Tibial artery (tissue), 4 donors: ENCODE measurements around the gene MPO.
A peak's percentile ranks its signal among the peaks of the same experiment; 100 is the strongest.

Experiments
- DNase-seq, 2 donors: peaks; one replicate each; pipeline ENCODE4 v3.0.0-alpha.2; 2019
- H3K27ac ChIP-seq, 2 donors: fragments of 200-600 bp; sonication (generic) in 1 of 2; 1 replicate in 1 of 2; 2 replicates in 1 of 2; pipeline ENCODE4 v1.5.1; 2018 to 2019; ENCODE audit warnings: mild to moderate bottlenecking in 1 of 2
- H3K27me3 ChIP-seq, 2 donors: fragments of 200-600 bp; sonication (generic) in 1 of 2; one replicate each; pipeline versions ENCODE4 v1.5.1 to v1.6.0; 2016 to 2019
- H3K36me3 ChIP-seq, 3 donors: fragments of 200-600 bp; sonication (generic) in 2 of 3; one replicate each; pipeline ENCODE4 v1.5.1; 2016 to 2019; ENCODE audit warnings: mild to moderate bottlenecking in 2 of 3
- H3K4me1 ChIP-seq, 4 donors: fragments of 200-600 bp; sonication (generic) in 2 of 4; 1 replicate in 3 of 4; 2 replicates in 1 of 4; pipeline ENCODE4 v1.5.1; 2016 to 2019
- H3K4me3 ChIP-seq, 2 donors: fragments of 200-600 bp; sonication (generic) in 1 of 2; 1 replicate in 1 of 2; 2 replicates in 1 of 2; pipeline ENCODE4 v1.5.1; 2018 to 2019; ENCODE audit warnings: mild to moderate bottlenecking in 2 of 2
- H3K9me3 ChIP-seq, 3 donors: fragments of 200-600 bp; sonication (generic) in 1 of 3; one replicate each; pipeline ENCODE4 v1.5.1; 2016 to 2019
- CTCF ChIP-seq, 2 experiments: fragments of 200-600 bp in 1 of 2; fragments of 450-650 bp in 1 of 2; IDR thresholded peaks; one replicate each; pipeline ENCODE4 v1.5.1; 2017 to 2019; ENCODE audit warnings: antibody characterized with exemption in 2 of 2, mild to moderate bottlenecking in 1 of 2, moderate library complexity in 1 of 2
- intact Hi-C: fragments of 100-400 bp; cut with DNase I; formaldehyde crosslinking; loops from one replicate; pipeline ENCODE4 v1.15.0; 2023; ENCODE audit warnings: low total_unique reads

The MPO gene

GRCh38 chr17:58265902-58266875 lies 14.5 kb downstream of the MPO start:
- Histone ChIP-seq H3K4me1 (no peaks in the 10 kb centered on the region), H3K4me3 (no peak overlapping the region), H3K36me3 (no peaks in the 10 kb centered on the region), H3K9me3 (no peaks in the 10 kb centered on the region), H3K27me3 (peaks cover 0 to 26% of the 10 kb centered on the region in 2 donors), H3K27ac (no peak overlapping the region)
- no peak for DNase-seq
- intact Hi-C loops: no loop called here
- no peak for TF ChIP-seq CTCF (IDR thresholded peaks at IDR 0.05)

- peaks cover 0 to 26% of the 10 kb centered on the region in 2 donors for H3K27me3 ChIP-seq
- no peak for DNase-seq
- no peaks in the 10 kb centered on the region for H3K36me3 ChIP-seq
- intact Hi-C loops: no loop called here
- H3K27ac ChIP-seq: no peak overlapping the region
- no peaks in the 10 kb centered on the region for H3K9me3 ChIP-seq
- H3K4me1 ChIP-seq: no peaks in the 10 kb centered on the region
- no peak for TF ChIP-seq CTCF (IDR thresholded peaks at IDR 0.05)
- H3K4me3 ChIP-seq: no peak overlapping the region
Measured at GRCh38 chr17:58265271-58265670, 15.5 kb downstream of the MPO start.

GRCh38 chr17:58264407-58265103 lies 16.2 kb downstream of the MPO start:
- intact Hi-C loops: no loop called here
- Histone ChIP-seq H3K27me3 (peaks cover 0 to 26% of the 10 kb centered on the region in 2 donors), H3K4me1 (no peaks in the 10 kb centered on the region), H3K9me3 (no peaks in the 10 kb centered on the region), H3K27ac (no peak overlapping the region), H3K36me3 (no peaks in the 10 kb centered on the region), H3K4me3 (no peak overlapping the region)
- no peak for TF ChIP-seq CTCF (IDR thresholded peaks at IDR 0.05)
- no peak for DNase-seq

GRCh38 chr17:58263773-58264172 lies 17.0 kb downstream of the MPO start:
- H3K4me3 ChIP-seq: no peak overlapping the region
- DNase-seq: no peak
- H3K4me1 ChIP-seq: no peaks in the 10 kb centered on the region
- intact Hi-C loops: no loop called here
- H3K9me3 ChIP-seq: no peaks in the 10 kb centered on the region
- TF ChIP-seq CTCF (IDR thresholded peaks at IDR 0.05): no peak
- H3K36me3 ChIP-seq: no peaks in the 10 kb centered on the region
- H3K27me3 ChIP-seq: peaks cover 0 to 20% of the 10 kb centered on the region in 2 donors
- H3K27ac ChIP-seq: no peak overlapping the region

GRCh38 chr17:58262149-58262548 lies 18.6 kb downstream of the MPO start:
- no peak overlapping the region for H3K27ac ChIP-seq
- H3K9me3 ChIP-seq: no peaks in the 10 kb centered on the region
- DNase-seq: peak in 1 of 2 donors; percentile 10
- TF ChIP-seq CTCF (IDR thresholded peaks at IDR 0.05): no peak
- intact Hi-C loops: no loop called here
- no peaks in the 10 kb centered on the region for H3K36me3 ChIP-seq
- no peaks in the 10 kb centered on the region for H3K4me1 ChIP-seq
- H3K4me3 ChIP-seq: no peak overlapping the region
- peaks cover 0 to 15% of the 10 kb centered on the region in 2 donors for H3K27me3 ChIP-seq
